ENCODE measurements around the gene LCA5L. TPM values are rescaled to one million over a fixed set of nuclear protein-coding genes. Genes with fewer than 3 reads are reported as not detected.

LCA5L gene
- total RNA-seq, 2 donors from 2014 or later: 0.26 to 1.5 TPM

GRCh38 chr21:39366563-39366962, 79.0 kb downstream of the LCA5L start:
- DNase-seq (ENCODE audit: low spot score): no peak
- no peaks in the 10 kb centered on the region for H3K27me3 ChIP-seq
- no peak for TF ChIP-seq CTCF (IDR thresholded peaks at IDR 0.05)
- H3K9me3 ChIP-seq: no peaks in the 10 kb centered on the region
- no peaks in the 10 kb centered on the region for H3K36me3 ChIP-seq
- H3K27ac ChIP-seq: no peak overlapping the region
- no peak overlapping the region for H3K4me3 ChIP-seq
- no peaks in the 10 kb centered on the region for H3K4me1 ChIP-seq

- Histone ChIP-seq H3K9me3 (no peaks in the 10 kb centered on the region), H3K4me1 (no peaks in the 10 kb centered on the region), H3K4me3 (no peak overlapping the region), H3K36me3 (no peaks in the 10 kb centered on the region), H3K27ac (no peak overlapping the region), H3K27me3 (no peaks in the 10 kb centered on the region)
- no peak for TF ChIP-seq CTCF (IDR thresholded peaks at IDR 0.05)
- no peak for DNase-seq (ENCODE audit: low spot score)
These were observed 80.6 kb downstream of the LCA5L start for GRCh38 chr21:39364949-39365348.

- no peak for DNase-seq (ENCODE audit: low spot score)
- Histone ChIP-seq H3K27me3 (no peaks in the 10 kb centered on the region), H3K27ac (no peak overlapping the region), H3K9me3 (no peaks in the 10 kb centered on the region), H3K4me1 (no peaks in the 10 kb centered on the region), H3K36me3 (no peaks in the 10 kb centered on the region), H3K4me3 (no peak overlapping the region)
- no peak for TF ChIP-seq CTCF (IDR thresholded peaks at IDR 0.05)
These were observed 81.7 kb downstream of the LCA5L start for GRCh38 chr21:39363607-39364555.

- Histone ChIP-seq H3K36me3 (no peaks in the 10 kb centered on the region), H3K4me3 (no peak overlapping the region), H3K9me3 (no peaks in the 10 kb centered on the region), H3K27ac (no peak overlapping the region), H3K4me1 (no peaks in the 10 kb centered on the region), H3K27me3 (no peaks in the 10 kb centered on the region)
- TF ChIP-seq CTCF (IDR thresholded peaks at IDR 0.05): no peak
- no peak for DNase-seq (ENCODE audit: low spot score)
These were observed 82.8 kb downstream of the LCA5L start for GRCh38 chr21:39362733-39363132.

GRCh38 chr21:39359382-39359781, 86.2 kb downstream of the LCA5L start:
- Histone ChIP-seq H3K27ac (no peak overlapping the region), H3K9me3 (no peaks in the 10 kb centered on the region), H3K36me3 (no peaks in the 10 kb centered on the region), H3K4me1 (no peaks in the 10 kb centered on the region), H3K4me3 (no peak overlapping the region), H3K27me3 (no peaks in the 10 kb centered on the region)
- DNase-seq (ENCODE audit: low spot score): no peak
- no peak for TF ChIP-seq CTCF (IDR thresholded peaks at IDR 0.05)

Small RNA genes lying within 50 kb of the gene (microRNA-seq; reads per million reads assigned to microRNA genes)
- 0.71 to 2.1 reads per million in 2 donors for gene MIR6508 (ENCODE audit: borderline number of aligned reads in 2 of 2, borderline replicate concordance in 1 of 2)

Other genes with a start within 250 kb of the LCA5L start
- 10 to 100 TPM; 40.6 TPM for gene BRWD1, start 132.1 kb downstream of the LCA5L start, total RNA-seq
- gene HMGN1, start 96.7 kb downstream of the LCA5L start, total RNA-seq: 10 to 100 TPM; 37.1 to 39.6 TPM
- gene SH3BGR, start 6.2 kb upstream of the LCA5L start, total RNA-seq: 10 to 100 TPM; 43.2 to 75.7 TPM
- gene B3GALT5, start 167.2 kb upstream of the LCA5L start, total RNA-seq: not detected